ENCODE results near the gene GATD1.

- no peak for TF ChIP-seq CTCF (IDR thresholded peaks at IDR 0.05; ENCODE audit: low read depth, low read length)
- TF ChIP-seq EZH2phosphoT487 (IDR thresholded peaks at IDR 0.05; ENCODE audit: low read depth), result no peak
Observed at GRCh38 chr11:769887-770641, 7.2 kb downstream of the GATD1 start.
